Activated T-helper 2 cell treated with anti-CD3 and anti-CD28 coated beads, Interferon-gamma antibody, Interleukin-2, Interleukin-4, amounts not matched to agents 10 μg/mL and 5 μg/mL and 100 μg/mL, durations not matched to agents 14 hours and 24 hours and 36 hours (primary cell): ENCODE measurements around the gene NR6A1. TPM values are rescaled to one million over a fixed set of nuclear protein-coding genes. Genes with fewer than 3 reads are reported as not detected.
"Not testable (repeated sequence)": the region's sequence is repeated elsewhere in the genome, so short reads cannot be mapped to it uniquely, and the experiment has no call there.

Experiments
- DNase-seq: peaks from one replicate; pipeline ENCODE4 v3.0.0; 2021; ENCODE audit warnings: low spot score
- H3K27ac Mint-ChIP-seq: one replicate; pipeline ENCODE4 v1.8.0; 2021; ENCODE audit warnings: mixed read lengths
- H3K27me3 Mint-ChIP-seq: one replicate; pipeline ENCODE4 v1.8.0; 2021; ENCODE audit warnings: low read depth, mixed read lengths
- H3K36me3 Mint-ChIP-seq: one replicate; pipeline ENCODE4 v1.8.0; 2021; ENCODE audit warnings: low read depth, mixed read lengths
- H3K4me1 Mint-ChIP-seq: one replicate; pipeline ENCODE4 v1.8.0; 2021; ENCODE audit warnings: low read depth, mixed read lengths
- H3K4me3 Mint-ChIP-seq: one replicate; pipeline ENCODE4 v1.8.0; 2021; ENCODE audit warnings: low read depth, mild to moderate bottlenecking, moderate library complexity, mixed read lengths
- H3K9me3 Mint-ChIP-seq: one replicate; pipeline ENCODE4 v1.8.0; 2021; ENCODE audit warnings: mixed read lengths
- intact Hi-C: fragments of 100-400 bp; cut with micrococcal nuclease; formaldehyde crosslinking; loops from one replicate; pipeline ENCODE4 v1.15.1; 2023
- total RNA-seq: library from RNA; stranded (reverse); gene quantifications from 2 replicates; pipeline ENCODE4 v1.2.3, GENCODE V29; 2022

NR6A1 gene
- total RNA-seq, 1 donor from 2014 or later: 1.5 TPM

GRCh38 chr9:124739360-124739759 lies 31.8 kb downstream of the NR6A1 start:
- no peaks in the 10 kb centered on the region for H3K36me3 Mint-ChIP-seq
- H3K27me3 Mint-ChIP-seq: no peaks in the 10 kb centered on the region
- DNase-seq: no peak
- peaks cover 46% of the 10 kb centered on the region for H3K4me1 Mint-ChIP-seq
- no peak overlapping the region for H3K27ac Mint-ChIP-seq
- intact Hi-C loops: no loop called here
- H3K9me3 Mint-ChIP-seq: no peaks in the 10 kb centered on the region
- H3K4me3 Mint-ChIP-seq: no peak overlapping the region

GRCh38 chr9:124738075-124738474 lies 33.0 kb downstream of the NR6A1 start:
- H3K4me3 Mint-ChIP-seq, intact Hi-C loops, H3K27me3 Mint-ChIP-seq, H3K36me3 Mint-ChIP-seq, H3K9me3 Mint-ChIP-seq, DNase-seq, H3K27ac Mint-ChIP-seq: not testable (repeated sequence)
- peaks cover 42% of the 10 kb centered on the region for H3K4me1 Mint-ChIP-seq

- no peaks in the 10 kb centered on the region for H3K9me3 Mint-ChIP-seq
- H3K4me3 Mint-ChIP-seq: no peak overlapping the region
- no peak for DNase-seq
- peaks cover 26% of the 10 kb centered on the region for H3K4me1 Mint-ChIP-seq
- H3K27ac Mint-ChIP-seq: peak overlapping the region; percentile 66
- no peaks in the 10 kb centered on the region for H3K36me3 Mint-ChIP-seq
- intact Hi-C loops: loop anchor here (1.0 to 2.0 kb wide), 2 partner anchors 8 to 18 kb away; no protein-coding TSS in a partner anchor
- peaks cover 4% of the 10 kb centered on the region for H3K27me3 Mint-ChIP-seq
Measured at GRCh38 chr9:124735121-124735520, 36.0 kb downstream of the NR6A1 start.

- Mint-ChIP-seq H3K4me1 (peaks cover 23% of the 10 kb centered on the region), H3K27ac (peak overlapping the region; percentile 66)
- not testable (repeated sequence) for H3K4me3 Mint-ChIP-seq, H3K36me3 Mint-ChIP-seq, DNase-seq, H3K27me3 Mint-ChIP-seq, H3K9me3 Mint-ChIP-seq
- intact Hi-C loops: loop anchor here (1.0 to 2.0 kb wide), 2 partner anchors 9 to 18 kb away; no protein-coding TSS in a partner anchor
Measured at GRCh38 chr9:124734741-124735083, 36.4 kb downstream of the NR6A1 start.

- no peak for DNase-seq
- peak overlapping the region; percentile 66 for H3K27ac Mint-ChIP-seq
- H3K4me3 Mint-ChIP-seq: no peak overlapping the region
- intact Hi-C loops: loop anchor here (2.0 kb wide), 1 partner anchor 17 kb away; no protein-coding TSS in a partner anchor
- no peaks in the 10 kb centered on the region for H3K9me3 Mint-ChIP-seq
- H3K36me3 Mint-ChIP-seq: no peaks in the 10 kb centered on the region
- H3K4me1 Mint-ChIP-seq: peaks cover 23% of the 10 kb centered on the region
- peaks cover 4% of the 10 kb centered on the region for H3K27me3 Mint-ChIP-seq
Measured at GRCh38 chr9:124733964-124734740, 37.0 kb downstream of the NR6A1 start.

- H3K36me3 Mint-ChIP-seq: no peaks in the 10 kb centered on the region
- H3K27ac Mint-ChIP-seq: no peak overlapping the region
- peaks cover 28% of the 10 kb centered on the region for H3K4me1 Mint-ChIP-seq
- DNase-seq: no peak
- H3K9me3 Mint-ChIP-seq: no peaks in the 10 kb centered on the region
- intact Hi-C loops: no loop called here
- H3K27me3 Mint-ChIP-seq: peaks cover 5% of the 10 kb centered on the region
- no peak overlapping the region for H3K4me3 Mint-ChIP-seq
Measured at GRCh38 chr9:124730772-124731171, 40.3 kb downstream of the NR6A1 start.

GRCh38 chr9:124726886-124727285 lies 44.2 kb downstream of the NR6A1 start:
- no peaks in the 10 kb centered on the region for H3K36me3 Mint-ChIP-seq
- H3K27me3 Mint-ChIP-seq: peaks cover 11% of the 10 kb centered on the region
- H3K9me3 Mint-ChIP-seq: no peaks in the 10 kb centered on the region
- no peak for DNase-seq
- H3K4me3 Mint-ChIP-seq: no peak overlapping the region
- intact Hi-C loops: no loop called here
- H3K4me1 Mint-ChIP-seq: peaks cover 10% of the 10 kb centered on the region
- peak overlapping the region; percentile 42 for H3K27ac Mint-ChIP-seq

- Mint-ChIP-seq H3K4me1 (peaks cover 10% of the 10 kb centered on the region), H3K9me3 (no peaks in the 10 kb centered on the region), H3K27me3 (peaks cover 7% of the 10 kb centered on the region), H3K4me3 (no peak overlapping the region), H3K27ac (no peak overlapping the region), H3K36me3 (no peaks in the 10 kb centered on the region)
- intact Hi-C loops: no loop called here
- no peak for DNase-seq
Measured at GRCh38 chr9:124725068-124725452, 46.1 kb downstream of the NR6A1 start.

- intact Hi-C loops: no loop called here
- Mint-ChIP-seq H3K4me1 (peaks cover 10% of the 10 kb centered on the region), H3K27me3 (peaks cover 7% of the 10 kb centered on the region), H3K27ac (no peak overlapping the region), H3K9me3 (no peaks in the 10 kb centered on the region), H3K36me3 (no peaks in the 10 kb centered on the region), H3K4me3 (no peak overlapping the region)
- no peak for DNase-seq
Measured at GRCh38 chr9:124724415-124725067, 46.6 kb downstream of the NR6A1 start.

GRCh38 chr9:124723352-124723751 lies 47.8 kb downstream of the NR6A1 start:
- H3K9me3 Mint-ChIP-seq: no peaks in the 10 kb centered on the region
- intact Hi-C loops: no loop called here
- peaks cover 7% of the 10 kb centered on the region for H3K27me3 Mint-ChIP-seq
- H3K36me3 Mint-ChIP-seq: no peaks in the 10 kb centered on the region
- H3K4me1 Mint-ChIP-seq: peaks cover 10% of the 10 kb centered on the region
- DNase-seq: no peak
- no peak overlapping the region for H3K4me3 Mint-ChIP-seq
- no peak overlapping the region for H3K27ac Mint-ChIP-seq

- H3K9me3 Mint-ChIP-seq: no peaks in the 10 kb centered on the region
- DNase-seq: no peak
- intact Hi-C loops: no loop called here
- peaks cover 7% of the 10 kb centered on the region for H3K27me3 Mint-ChIP-seq
- H3K4me3 Mint-ChIP-seq: no peak overlapping the region
- peaks cover 10% of the 10 kb centered on the region for H3K4me1 Mint-ChIP-seq
- no peak overlapping the region for H3K27ac Mint-ChIP-seq
- H3K36me3 Mint-ChIP-seq: no peaks in the 10 kb centered on the region
Measured at GRCh38 chr9:124721109-124721906, 49.8 kb downstream of the NR6A1 start.

- H3K27me3 Mint-ChIP-seq: peaks cover 5% of the 10 kb centered on the region
- H3K36me3 Mint-ChIP-seq: no peaks in the 10 kb centered on the region
- DNase-seq: no peak
- intact Hi-C loops: no loop called here
- no peak overlapping the region for H3K4me3 Mint-ChIP-seq
- no peak overlapping the region for H3K27ac Mint-ChIP-seq
- no peaks in the 10 kb centered on the region for H3K9me3 Mint-ChIP-seq
- H3K4me1 Mint-ChIP-seq: peaks cover 10% of the 10 kb centered on the region
Measured at GRCh38 chr9:124720429-124721108, 50.5 kb downstream of the NR6A1 start.
